ENCODE measurements around the gene CIT.
A peak's percentile ranks its signal among the peaks of the same experiment; 100 is the strongest.
"Not testable (repeated sequence)": the region's sequence is repeated elsewhere in the genome, so short reads cannot be mapped to it uniquely, and the experiment has no call there.

The CIT gene

DNA sequence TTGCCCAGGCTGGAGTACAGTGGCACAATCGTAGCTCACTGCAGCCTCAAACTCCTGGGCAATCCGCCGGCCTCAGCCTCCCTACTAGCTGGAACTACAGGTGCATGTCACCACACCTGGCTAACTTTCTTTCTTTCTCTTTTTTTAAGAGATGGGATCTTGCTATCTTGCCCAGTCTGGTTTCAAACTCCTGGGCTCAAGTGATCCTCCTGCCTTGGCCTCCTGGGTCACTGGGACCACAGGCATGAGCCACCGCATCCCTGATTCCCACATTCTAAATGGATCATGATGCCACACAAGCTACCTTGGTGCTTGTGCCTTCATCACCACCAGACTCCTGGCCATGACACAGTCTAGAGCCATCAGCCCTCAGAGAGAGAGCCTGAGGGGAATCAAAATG lies 165.4 kb downstream of the CIT start:
- no peak overlapping the region for H3K9ac ChIP-seq (ENCODE audit: low read depth in 1 of 2, low read length in 2 of 2)
- H3K9me3 ChIP-seq (ENCODE audit: control insufficient read depth in 1 of 2, low read length in 2 of 2): no peaks in the 10 kb centered on the region
- peaks cover 3 to 10% of the 10 kb centered on the region in 2 donors for H3K36me3 ChIP-seq (ENCODE audit: control insufficient read depth in 1 of 2, insufficient read depth in 2 of 2, low read length in 2 of 2)
- no peaks in the 10 kb centered on the region for H3K27me3 ChIP-seq (ENCODE audit: control insufficient read depth in 1 of 2, insufficient read depth in 2 of 2, low read length in 2 of 2)
- H3K4me1 ChIP-seq (ENCODE audit: control insufficient read depth in 1 of 2, insufficient read depth in 2 of 2, low read length in 2 of 2): peaks cover 4 to 18% of the 10 kb centered on the region in 2 donors
- H3K27ac ChIP-seq (ENCODE audit: low read depth, low read length): peak overlapping the region; percentile 33
- H3K4me3 ChIP-seq (ENCODE audit: low read depth in 1 of 2, low read length in 2 of 2): no peak overlapping the region

DNA sequence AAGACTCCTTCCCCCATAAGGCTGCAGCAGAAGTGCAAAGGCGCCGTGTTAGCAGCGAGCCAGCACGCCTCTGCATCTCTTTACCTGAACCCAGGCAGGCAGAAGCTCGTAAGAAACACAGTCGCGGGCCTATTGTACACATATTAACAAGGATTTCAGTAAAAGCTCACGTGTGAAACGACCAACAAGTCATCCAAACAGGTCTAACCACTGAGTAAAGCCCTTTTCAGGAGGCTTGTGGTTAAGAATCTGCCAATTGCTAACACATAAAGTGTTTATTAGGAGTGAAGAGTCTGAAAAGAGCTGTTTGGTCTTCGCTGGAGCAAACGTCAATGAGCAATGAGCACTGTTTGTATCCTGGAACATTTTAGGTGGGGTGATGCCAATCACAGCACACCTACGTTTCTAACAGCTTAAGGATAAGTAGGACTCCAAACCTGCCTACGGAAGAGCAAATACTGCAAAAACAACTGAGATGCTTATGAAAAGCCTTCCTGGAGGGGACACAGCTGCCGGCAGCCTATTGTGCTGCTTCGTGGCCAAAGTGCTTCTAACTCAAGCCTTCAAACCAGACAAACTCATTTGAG lies 166.1 kb downstream of the CIT start:
- no peak overlapping the region for H3K4me3 ChIP-seq (ENCODE audit: low read depth in 1 of 2, low read length in 2 of 2)
- H3K9ac ChIP-seq (ENCODE audit: low read depth in 1 of 2, low read length in 2 of 2): no peak overlapping the region
- H3K36me3 ChIP-seq (ENCODE audit: control insufficient read depth in 1 of 2, insufficient read depth in 2 of 2, low read length in 2 of 2): peaks cover 3 to 10% of the 10 kb centered on the region in 2 donors
- H3K4me1 ChIP-seq (ENCODE audit: control insufficient read depth in 1 of 2, insufficient read depth in 2 of 2, low read length in 2 of 2): peaks cover 0 to 13% of the 10 kb centered on the region in 2 donors
- H3K27me3 ChIP-seq (ENCODE audit: control insufficient read depth in 1 of 2, insufficient read depth in 2 of 2, low read length in 2 of 2): no peaks in the 10 kb centered on the region
- no peaks in the 10 kb centered on the region for H3K9me3 ChIP-seq (ENCODE audit: control insufficient read depth in 1 of 2, low read length in 2 of 2)
- H3K27ac ChIP-seq (ENCODE audit: low read depth, low read length): no peak overlapping the region

DNA sequence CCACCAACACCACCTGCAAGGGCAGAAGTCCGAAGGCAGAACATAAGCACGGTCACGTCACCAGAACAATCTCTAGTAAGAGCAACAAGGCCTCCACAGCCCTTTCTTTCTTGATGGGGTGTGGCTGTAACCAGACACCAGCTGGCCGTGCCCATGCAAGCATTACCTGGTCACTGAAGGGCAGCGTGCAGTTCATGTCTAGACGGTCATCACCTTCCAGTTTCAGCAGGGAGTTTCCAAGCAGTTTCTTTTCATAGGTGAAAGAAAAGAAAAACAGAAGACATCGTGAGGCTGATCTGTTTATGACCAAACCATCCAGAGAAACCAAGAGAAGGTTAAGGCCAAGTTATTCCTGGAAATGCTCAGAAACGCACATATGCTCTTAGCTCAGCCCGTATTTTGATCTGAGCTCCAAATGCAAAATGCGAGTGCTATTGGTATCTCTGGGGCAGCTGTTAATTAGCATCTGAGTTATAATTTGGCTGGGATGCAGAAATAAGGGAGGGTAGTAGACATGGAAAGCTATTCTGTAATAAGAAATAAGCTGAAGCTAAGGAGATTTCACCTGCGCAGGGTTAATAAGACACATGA lies 166.7 kb downstream of the CIT start:
- Histone ChIP-seq H3K4me1 (ENCODE audit: control insufficient read depth in 1 of 2, insufficient read depth in 2 of 2, low read length in 2 of 2) (peaks cover 0 to 9% of the 10 kb centered on the region in 2 donors), H3K36me3 (ENCODE audit: control insufficient read depth in 1 of 2, insufficient read depth in 2 of 2, low read length in 2 of 2) (peaks cover 3 to 10% of the 10 kb centered on the region in 2 donors), H3K4me3 (ENCODE audit: low read depth in 1 of 2, low read length in 2 of 2) (no peak overlapping the region), H3K9ac (ENCODE audit: low read depth in 1 of 2, low read length in 2 of 2) (no peak overlapping the region), H3K9me3 (ENCODE audit: control insufficient read depth in 1 of 2, low read length in 2 of 2) (no peaks in the 10 kb centered on the region), H3K27ac (ENCODE audit: low read depth, low read length) (no peak overlapping the region), H3K27me3 (ENCODE audit: control insufficient read depth in 1 of 2, insufficient read depth in 2 of 2, low read length in 2 of 2) (no peaks in the 10 kb centered on the region)

DNA sequence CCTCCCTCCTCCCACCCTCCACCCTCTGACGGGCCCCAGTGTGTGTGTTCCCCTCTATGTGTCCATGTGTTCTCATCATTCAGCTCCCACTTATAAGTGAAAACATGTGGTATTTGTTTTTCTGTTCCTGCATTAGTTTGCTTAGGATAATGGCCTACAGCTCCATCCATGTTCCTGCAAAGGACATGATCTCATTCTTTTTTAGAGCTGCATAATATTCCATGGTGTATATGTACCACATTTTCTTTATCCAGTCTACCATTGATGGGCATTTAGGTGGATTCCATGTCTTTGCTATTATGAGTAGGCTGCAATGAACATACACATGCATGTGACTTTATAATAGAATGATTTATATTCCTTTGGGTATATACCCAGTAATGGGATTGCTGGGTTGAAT lies 170.7 kb downstream of the CIT start:
- not testable (repeated sequence) for H3K27me3 ChIP-seq (ENCODE audit: control insufficient read depth in 1 of 2, insufficient read depth in 2 of 2, low read length in 2 of 2); H3K36me3 ChIP-seq (ENCODE audit: control insufficient read depth in 1 of 2, insufficient read depth in 2 of 2, low read length in 2 of 2); H3K4me1 ChIP-seq (ENCODE audit: control insufficient read depth in 1 of 2, insufficient read depth in 2 of 2, low read length in 2 of 2); H3K4me3 ChIP-seq (ENCODE audit: low read depth in 1 of 2, low read length in 2 of 2); H3K9me3 ChIP-seq (ENCODE audit: control insufficient read depth in 1 of 2, low read length in 2 of 2); H3K27ac ChIP-seq (ENCODE audit: low read depth, low read length); H3K9ac ChIP-seq (ENCODE audit: low read depth in 1 of 2, low read length in 2 of 2)

DNA sequence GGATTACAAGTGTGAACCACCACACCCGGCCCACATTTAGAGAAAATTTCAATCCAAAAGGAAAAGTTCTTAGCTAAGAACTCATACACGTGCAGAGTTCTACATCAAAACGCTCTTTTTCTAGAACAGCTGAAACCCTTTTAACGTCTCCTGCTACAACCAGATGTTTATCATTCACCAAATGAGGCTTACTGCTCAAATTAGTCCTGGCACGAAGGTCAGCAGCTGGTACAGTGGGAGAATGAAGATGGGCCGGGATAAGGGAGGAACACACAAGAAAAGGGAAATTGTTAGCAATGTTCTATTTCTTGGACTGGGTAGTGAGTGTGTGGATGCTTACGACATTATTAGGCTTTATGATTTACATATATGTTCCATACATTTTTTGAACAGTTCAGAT lies 171.9 kb downstream of the CIT start:
- Histone ChIP-seq H3K27ac (ENCODE audit: low read depth, low read length) (no peak overlapping the region), H3K4me3 (ENCODE audit: low read depth in 1 of 2, low read length in 2 of 2) (no peak overlapping the region), H3K27me3 (ENCODE audit: control insufficient read depth in 1 of 2, insufficient read depth in 2 of 2, low read length in 2 of 2) (no peaks in the 10 kb centered on the region), H3K4me1 (ENCODE audit: control insufficient read depth in 1 of 2, insufficient read depth in 2 of 2, low read length in 2 of 2) (no peaks in the 10 kb centered on the region), H3K36me3 (ENCODE audit: control insufficient read depth in 1 of 2, insufficient read depth in 2 of 2, low read length in 2 of 2) (peaks cover 0 to 6% of the 10 kb centered on the region in 2 donors), H3K9me3 (ENCODE audit: control insufficient read depth in 1 of 2, low read length in 2 of 2) (no peaks in the 10 kb centered on the region), H3K9ac (ENCODE audit: low read depth in 1 of 2, low read length in 2 of 2) (no peak overlapping the region)

DNA sequence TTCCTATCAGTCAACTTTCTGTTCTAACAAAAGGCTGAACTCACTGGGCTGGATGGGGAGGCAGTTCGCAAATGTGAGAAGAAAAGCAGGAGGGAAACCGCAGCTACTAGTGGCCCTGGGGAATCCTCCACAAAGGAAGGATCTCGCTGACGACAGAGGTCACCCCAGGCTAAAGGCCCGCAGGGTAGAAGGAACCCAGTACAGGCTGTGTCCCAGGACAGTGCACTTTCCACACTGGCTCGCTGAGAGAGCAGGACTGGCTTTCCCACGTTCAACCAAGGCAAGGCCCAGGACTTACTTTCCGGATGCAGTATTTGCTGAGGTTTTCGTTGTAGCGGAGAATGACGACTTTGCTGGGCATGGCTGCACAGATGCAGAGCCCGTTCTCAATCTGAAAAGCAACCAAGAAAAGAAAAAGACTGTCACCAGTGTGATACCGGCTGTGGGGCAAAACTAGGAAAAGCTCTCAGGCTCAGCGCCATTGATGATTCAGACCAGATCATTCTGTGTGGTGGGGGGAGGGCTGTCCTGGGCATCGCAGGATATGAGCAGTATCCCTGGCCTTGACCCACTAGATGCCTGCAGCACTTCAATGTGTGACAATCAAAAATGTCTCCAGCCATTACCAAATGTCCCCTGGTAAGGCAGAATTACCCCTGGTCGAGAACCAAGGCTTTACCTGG lies 172.9 kb downstream of the CIT start:
- Histone ChIP-seq H3K9ac (ENCODE audit: low read depth in 1 of 2, low read length in 2 of 2) (no peak overlapping the region), H3K4me1 (ENCODE audit: control insufficient read depth in 1 of 2, insufficient read depth in 2 of 2, low read length in 2 of 2) (no peaks in the 10 kb centered on the region), H3K9me3 (ENCODE audit: control insufficient read depth in 1 of 2, low read length in 2 of 2) (no peaks in the 10 kb centered on the region), H3K4me3 (ENCODE audit: low read depth in 1 of 2, low read length in 2 of 2) (no peak overlapping the region), H3K27ac (ENCODE audit: low read depth, low read length) (no peak overlapping the region), H3K27me3 (ENCODE audit: control insufficient read depth in 1 of 2, insufficient read depth in 2 of 2, low read length in 2 of 2) (no peaks in the 10 kb centered on the region), H3K36me3 (ENCODE audit: control insufficient read depth in 1 of 2, insufficient read depth in 2 of 2, low read length in 2 of 2) (peaks cover 0 to 12% of the 10 kb centered on the region in 2 donors)

DNA sequence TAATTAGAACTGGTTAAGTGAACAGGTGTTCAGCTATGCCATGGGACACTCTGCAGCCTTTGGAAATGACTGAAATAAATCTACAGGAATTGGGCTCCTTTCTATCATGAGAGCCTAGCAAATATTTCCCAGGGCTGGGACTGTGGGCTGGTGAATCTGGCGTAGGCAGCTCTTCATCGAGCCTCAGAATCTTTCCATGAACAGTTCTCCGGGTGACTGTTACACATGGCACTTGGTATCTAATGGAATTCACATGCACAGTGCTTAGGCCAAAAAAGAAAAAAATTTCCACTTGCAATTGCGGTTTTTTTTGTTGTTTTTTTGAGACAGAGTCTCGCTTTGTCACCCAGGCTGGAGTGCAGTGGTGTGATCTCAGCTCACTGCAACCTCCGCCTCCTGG lies 177.0 kb downstream of the CIT start:
- Histone ChIP-seq H3K9ac (ENCODE audit: low read depth in 1 of 2, low read length in 2 of 2) (no peak overlapping the region), H3K36me3 (ENCODE audit: control insufficient read depth in 1 of 2, insufficient read depth in 2 of 2, low read length in 2 of 2) (peaks cover 0 to 21% of the 10 kb centered on the region in 2 donors), H3K4me3 (ENCODE audit: low read depth in 1 of 2, low read length in 2 of 2) (no peak overlapping the region), H3K27ac (ENCODE audit: low read depth, low read length) (no peak overlapping the region), H3K9me3 (ENCODE audit: control insufficient read depth in 1 of 2, low read length in 2 of 2) (no peaks in the 10 kb centered on the region), H3K4me1 (ENCODE audit: control insufficient read depth in 1 of 2, insufficient read depth in 2 of 2, low read length in 2 of 2) (peaks cover 0 to 1% of the 10 kb centered on the region in 2 donors), H3K27me3 (ENCODE audit: control insufficient read depth in 1 of 2, insufficient read depth in 2 of 2, low read length in 2 of 2) (no peaks in the 10 kb centered on the region)

DNA sequence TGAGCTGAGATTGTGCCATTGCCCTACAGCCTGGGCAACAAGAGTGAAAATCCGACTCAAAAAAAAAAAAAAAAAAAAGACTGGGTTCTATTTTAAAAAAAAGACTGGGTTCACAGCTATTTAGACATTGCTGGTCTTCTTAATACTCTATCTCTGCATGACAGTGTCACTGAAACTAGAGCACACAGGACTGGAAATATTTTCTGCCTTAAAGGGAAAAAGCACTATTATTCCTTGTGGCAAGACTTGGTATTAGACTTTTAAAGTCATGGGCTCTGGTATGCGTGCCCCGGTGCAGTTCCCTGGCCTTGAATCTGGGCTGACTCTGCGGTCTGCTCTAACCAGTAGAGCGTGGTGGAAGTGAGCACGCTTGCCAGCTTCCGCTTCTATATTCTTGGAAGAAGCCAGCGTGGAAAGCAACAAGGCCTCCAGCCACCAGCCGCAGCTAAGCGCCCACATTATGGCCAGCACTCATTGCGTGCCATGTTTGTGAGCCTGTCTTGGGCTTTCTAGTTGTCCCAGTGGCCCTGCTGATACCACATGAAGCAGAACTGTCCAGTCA lies 177.8 kb downstream of the CIT start:
- Histone ChIP-seq H3K4me3 (ENCODE audit: low read depth in 1 of 2, low read length in 2 of 2) (no peak overlapping the region), H3K9me3 (ENCODE audit: control insufficient read depth in 1 of 2, low read length in 2 of 2) (no peaks in the 10 kb centered on the region), H3K27me3 (ENCODE audit: control insufficient read depth in 1 of 2, insufficient read depth in 2 of 2, low read length in 2 of 2) (no peaks in the 10 kb centered on the region), H3K27ac (ENCODE audit: low read depth, low read length) (no peak overlapping the region), H3K36me3 (ENCODE audit: control insufficient read depth in 1 of 2, insufficient read depth in 2 of 2, low read length in 2 of 2) (peaks cover 0 to 21% of the 10 kb centered on the region in 2 donors), H3K4me1 (ENCODE audit: control insufficient read depth in 1 of 2, insufficient read depth in 2 of 2, low read length in 2 of 2) (peaks cover 0 to 8% of the 10 kb centered on the region in 2 donors), H3K9ac (ENCODE audit: low read depth in 1 of 2, low read length in 2 of 2) (no peak overlapping the region)

DNA sequence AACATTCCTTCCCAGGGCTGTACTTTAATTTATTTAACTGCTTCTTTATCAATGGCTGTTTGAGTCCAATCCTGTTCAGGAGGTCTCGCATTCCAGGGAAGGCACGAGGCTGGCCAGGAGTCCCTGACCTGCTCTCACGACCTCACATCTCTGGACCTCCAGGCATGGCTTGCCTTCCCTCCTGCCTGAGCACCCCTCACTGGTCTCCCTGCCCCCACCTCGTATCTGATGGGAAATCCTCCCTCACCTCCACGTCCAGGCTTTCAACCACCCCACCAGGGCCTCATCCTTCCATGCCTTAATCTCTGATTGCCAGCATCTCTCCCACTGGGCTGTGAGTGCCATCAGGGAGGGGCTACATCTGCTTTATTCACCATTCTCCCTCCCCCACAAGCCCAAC lies 180.2 kb downstream of the CIT start:
- Histone ChIP-seq H3K9me3 (ENCODE audit: control insufficient read depth in 1 of 2, low read length in 2 of 2) (no peaks in the 10 kb centered on the region), H3K9ac (ENCODE audit: low read depth in 1 of 2, low read length in 2 of 2) (no peak overlapping the region), H3K36me3 (ENCODE audit: control insufficient read depth in 1 of 2, insufficient read depth in 2 of 2, low read length in 2 of 2) (peaks cover 0 to 21% of the 10 kb centered on the region in 2 donors), H3K4me3 (ENCODE audit: low read depth in 1 of 2, low read length in 2 of 2) (no peak overlapping the region), H3K4me1 (ENCODE audit: control insufficient read depth in 1 of 2, insufficient read depth in 2 of 2, low read length in 2 of 2) (peaks cover 22 to 27% of the 10 kb centered on the region in 2 donors), H3K27ac (ENCODE audit: low read depth, low read length) (no peak overlapping the region), H3K27me3 (ENCODE audit: control insufficient read depth in 1 of 2, insufficient read depth in 2 of 2, low read length in 2 of 2) (no peaks in the 10 kb centered on the region)

DNA sequence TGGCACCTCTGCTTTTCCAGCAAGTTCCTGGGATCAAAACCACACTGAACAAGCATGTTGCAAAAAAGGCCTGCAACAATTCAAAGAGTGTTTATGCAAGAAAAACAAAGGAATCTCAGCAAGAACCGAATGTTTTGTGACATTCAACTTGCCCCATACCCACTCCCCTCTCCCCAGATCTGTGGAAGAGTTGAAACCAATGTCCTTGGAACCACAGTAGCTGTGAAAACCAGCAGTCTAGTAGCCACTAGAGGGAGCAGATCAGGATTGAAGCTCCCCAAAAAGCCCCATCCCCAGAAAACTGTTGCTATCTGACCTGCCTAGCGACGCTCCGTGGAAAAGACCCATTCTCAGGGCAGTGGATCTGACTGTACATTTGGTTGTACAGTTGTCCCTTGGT lies 182.1 kb downstream of the CIT start:
- H3K36me3 ChIP-seq (ENCODE audit: control insufficient read depth in 1 of 2, insufficient read depth in 2 of 2, low read length in 2 of 2): peaks cover 0 to 15% of the 10 kb centered on the region in 2 donors
- H3K27me3 ChIP-seq (ENCODE audit: control insufficient read depth in 1 of 2, insufficient read depth in 2 of 2, low read length in 2 of 2): no peaks in the 10 kb centered on the region
- no peak overlapping the region for H3K9ac ChIP-seq (ENCODE audit: low read depth in 1 of 2, low read length in 2 of 2)
- no peak overlapping the region for H3K4me3 ChIP-seq (ENCODE audit: low read depth in 1 of 2, low read length in 2 of 2)
- no peaks in the 10 kb centered on the region for H3K9me3 ChIP-seq (ENCODE audit: control insufficient read depth in 1 of 2, low read length in 2 of 2)
- no peak overlapping the region for H3K27ac ChIP-seq (ENCODE audit: low read depth, low read length)
- peaks cover 39 to 40% of the 10 kb centered on the region in 2 donors for H3K4me1 ChIP-seq (ENCODE audit: control insufficient read depth in 1 of 2, insufficient read depth in 2 of 2, low read length in 2 of 2)
